Tibial artery (tissue), 4 donors: ENCODE results near the gene IFNLR1.

Experiments
- DNase-seq, 2 donors: peaks; one replicate each; pipeline ENCODE4 v3.0.0-alpha.2; 2019
- H3K27ac ChIP-seq, 2 donors: fragments of 200-600 bp; sonication (generic) in 1 of 2; 1 replicate in 1 of 2; 2 replicates in 1 of 2; pipeline ENCODE4 v1.5.1; 2018 to 2019; ENCODE audit warnings: mild to moderate bottlenecking in 1 of 2
- H3K27me3 ChIP-seq, 2 donors: fragments of 200-600 bp; sonication (generic) in 1 of 2; one replicate each; pipeline versions ENCODE4 v1.5.1 to v1.6.0; 2016 to 2019
- H3K36me3 ChIP-seq, 3 donors: fragments of 200-600 bp; sonication (generic) in 2 of 3; one replicate each; pipeline ENCODE4 v1.5.1; 2016 to 2019; ENCODE audit warnings: mild to moderate bottlenecking in 2 of 3
- H3K4me1 ChIP-seq, 4 donors: fragments of 200-600 bp; sonication (generic) in 2 of 4; 1 replicate in 3 of 4; 2 replicates in 1 of 4; pipeline ENCODE4 v1.5.1; 2016 to 2019
- H3K4me3 ChIP-seq, 2 donors: fragments of 200-600 bp; sonication (generic) in 1 of 2; 1 replicate in 1 of 2; 2 replicates in 1 of 2; pipeline ENCODE4 v1.5.1; 2018 to 2019; ENCODE audit warnings: mild to moderate bottlenecking in 2 of 2
- H3K9me3 ChIP-seq, 3 donors: fragments of 200-600 bp; sonication (generic) in 1 of 3; one replicate each; pipeline ENCODE4 v1.5.1; 2016 to 2019
- intact Hi-C: fragments of 100-400 bp; cut with DNase I; formaldehyde crosslinking; loops from one replicate; pipeline ENCODE4 v1.15.0; 2023; ENCODE audit warnings: low total_unique reads
- TF ChIP-seq, protein P1 (sequence below), 2 experiments: fragments of 200-600 bp in 1 of 2; fragments of 450-650 bp in 1 of 2; IDR thresholded peaks; one replicate each; pipeline ENCODE4 v1.5.1; 2017 to 2019; ENCODE audit warnings: antibody characterized with exemption in 2 of 2, mild to moderate bottlenecking in 1 of 2, moderate library complexity in 1 of 2

Gene IFNLR1

DNA sequence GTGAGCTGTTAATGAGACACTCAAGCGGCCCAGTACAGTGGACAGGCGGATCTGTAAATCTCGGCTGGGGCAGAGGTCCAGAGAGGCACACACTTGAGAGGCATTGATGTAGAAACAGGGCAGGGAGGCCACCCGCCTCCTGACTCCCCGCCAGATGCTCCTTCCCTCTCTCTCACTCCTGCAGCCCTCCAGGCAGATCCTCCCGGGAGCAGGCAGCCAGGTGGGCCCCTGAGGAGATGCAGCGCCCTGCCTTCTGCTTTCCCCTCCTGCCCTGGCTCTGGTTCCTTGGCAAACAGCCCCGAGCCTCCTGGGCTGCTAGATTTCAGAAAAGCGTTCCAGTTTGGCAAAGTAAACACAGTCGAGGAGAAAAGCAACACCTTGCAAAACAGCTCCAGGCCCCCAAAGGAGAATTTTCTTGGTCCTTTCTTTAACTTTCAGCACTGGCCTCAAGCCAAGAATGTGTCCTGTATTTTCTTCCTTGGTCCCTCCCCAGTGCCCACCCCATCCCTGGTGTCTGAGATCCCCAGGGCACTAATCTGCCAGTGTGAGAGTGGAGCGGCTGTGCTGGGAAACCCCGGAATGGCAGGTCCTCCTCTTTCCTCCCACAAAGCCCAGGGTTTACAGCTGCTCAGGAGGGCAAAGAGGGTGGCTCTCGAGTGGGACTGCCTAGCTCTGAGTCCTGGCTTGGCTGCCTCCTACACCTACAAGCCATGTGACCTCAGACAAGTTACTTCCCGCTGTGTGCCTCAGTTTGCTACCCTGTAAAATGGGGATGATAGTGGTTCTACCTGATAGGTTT is 29.4 kb upstream of the IFNLR1 start:
- Histone ChIP-seq H3K36me3 (no peaks in the 10 kb centered on the region), H3K27ac (no peak overlapping the region), H3K4me3 (no peak overlapping the region), H3K4me1 (peaks cover 0 to 8% (median 0%) of the 10 kb centered on the region in 4 donors), H3K9me3 (no peaks in the 10 kb centered on the region), H3K27me3 (peaks cover 0 to 61% of the 10 kb centered on the region in 2 donors)
- intact Hi-C loops, result loop anchor here (10.0 kb wide), 1 partner anchor 408 kb away; no protein-coding TSS in a partner anchor
- no peak for DNase-seq
- TF ChIP-seq, protein P1, sequence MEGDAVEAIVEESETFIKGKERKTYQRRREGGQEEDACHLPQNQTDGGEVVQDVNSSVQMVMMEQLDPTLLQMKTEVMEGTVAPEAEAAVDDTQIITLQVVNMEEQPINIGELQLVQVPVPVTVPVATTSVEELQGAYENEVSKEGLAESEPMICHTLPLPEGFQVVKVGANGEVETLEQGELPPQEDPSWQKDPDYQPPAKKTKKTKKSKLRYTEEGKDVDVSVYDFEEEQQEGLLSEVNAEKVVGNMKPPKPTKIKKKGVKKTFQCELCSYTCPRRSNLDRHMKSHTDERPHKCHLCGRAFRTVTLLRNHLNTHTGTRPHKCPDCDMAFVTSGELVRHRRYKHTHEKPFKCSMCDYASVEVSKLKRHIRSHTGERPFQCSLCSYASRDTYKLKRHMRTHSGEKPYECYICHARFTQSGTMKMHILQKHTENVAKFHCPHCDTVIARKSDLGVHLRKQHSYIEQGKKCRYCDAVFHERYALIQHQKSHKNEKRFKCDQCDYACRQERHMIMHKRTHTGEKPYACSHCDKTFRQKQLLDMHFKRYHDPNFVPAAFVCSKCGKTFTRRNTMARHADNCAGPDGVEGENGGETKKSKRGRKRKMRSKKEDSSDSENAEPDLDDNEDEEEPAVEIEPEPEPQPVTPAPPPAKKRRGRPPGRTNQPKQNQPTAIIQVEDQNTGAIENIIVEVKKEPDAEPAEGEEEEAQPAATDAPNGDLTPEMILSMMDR (IDR thresholded peaks at IDR 0.05), result no peak

DNA sequence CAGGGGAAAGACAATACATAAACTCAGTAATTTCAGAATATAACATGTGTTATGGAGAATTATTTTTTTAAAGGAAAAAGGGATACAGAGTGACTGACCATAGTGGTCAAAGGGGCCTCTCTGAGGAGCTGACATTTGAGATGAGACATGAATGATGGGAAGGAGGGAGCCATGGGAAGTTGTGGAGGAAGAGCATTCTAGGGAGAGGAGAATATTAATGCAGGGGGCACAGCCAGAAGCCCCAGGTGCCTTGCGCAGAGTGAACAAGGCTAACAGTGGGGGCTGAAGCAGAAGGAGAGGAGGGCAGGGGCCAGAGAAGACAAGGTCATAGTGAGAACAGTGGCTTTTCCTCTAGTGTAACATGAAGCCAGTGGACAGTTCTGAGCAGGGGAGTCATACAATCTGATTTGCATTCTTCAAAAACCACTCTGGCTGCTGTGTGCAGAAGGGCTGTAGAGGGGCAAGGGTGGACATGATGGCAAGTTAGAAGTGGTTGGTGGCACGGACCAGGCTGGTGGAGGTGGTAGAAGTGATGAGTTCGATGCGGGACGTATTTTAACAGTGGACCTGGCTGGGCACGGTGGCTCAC is 28.2 kb upstream of the IFNLR1 start:
- H3K27ac ChIP-seq, result no peak overlapping the region
- peaks cover 0 to 8% (median 0%) of the 10 kb centered on the region in 4 donors for H3K4me1 ChIP-seq
- peaks cover 0 to 51% of the 10 kb centered on the region in 2 donors for H3K27me3 ChIP-seq
- no peaks in the 10 kb centered on the region for H3K36me3 ChIP-seq
- no peak for DNase-seq
- H3K9me3 ChIP-seq, result no peaks in the 10 kb centered on the region
- TF ChIP-seq, protein P1 (IDR thresholded peaks at IDR 0.05), result no peak
- H3K4me3 ChIP-seq, result no peak overlapping the region
- intact Hi-C loops, result loop anchor here (10.0 kb wide), 1 partner anchor 409 kb away; no protein-coding TSS in a partner anchor

DNA sequence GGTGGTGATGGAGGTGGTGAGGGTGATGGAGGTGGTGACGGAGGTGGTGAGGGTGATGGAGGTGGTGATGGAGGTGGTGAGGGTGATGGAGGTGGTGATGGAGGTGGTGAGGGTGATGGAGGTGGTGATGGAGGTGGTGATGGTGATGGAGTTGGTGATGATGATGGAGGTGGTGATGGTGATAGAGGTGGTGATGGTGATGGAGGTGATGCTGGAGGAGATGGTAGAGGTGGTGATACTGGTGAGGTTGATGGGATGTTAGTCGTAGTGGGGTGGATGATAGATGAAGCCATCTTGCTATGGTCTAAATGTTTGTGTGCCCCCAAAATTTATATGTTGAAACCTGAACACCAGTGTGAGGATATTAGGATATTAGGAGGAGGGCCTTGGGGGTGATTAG is 25.3 kb upstream of the IFNLR1 start:
- intact Hi-C loops, result loop anchor here (10.0 kb wide), 1 partner anchor 412 kb away; no protein-coding TSS in a partner anchor
- H3K4me3 ChIP-seq, result no peak overlapping the region
- peaks cover 0 to 29% of the 10 kb centered on the region in 2 donors for H3K27me3 ChIP-seq
- peaks cover 0 to 8% (median 0%) of the 10 kb centered on the region in 4 donors for H3K4me1 ChIP-seq
- H3K36me3 ChIP-seq, result no peaks in the 10 kb centered on the region
- TF ChIP-seq, protein P1 (IDR thresholded peaks at IDR 0.05), result no peak
- H3K9me3 ChIP-seq, result no peaks in the 10 kb centered on the region
- H3K27ac ChIP-seq, result no peak overlapping the region
- no peak for DNase-seq

DNA sequence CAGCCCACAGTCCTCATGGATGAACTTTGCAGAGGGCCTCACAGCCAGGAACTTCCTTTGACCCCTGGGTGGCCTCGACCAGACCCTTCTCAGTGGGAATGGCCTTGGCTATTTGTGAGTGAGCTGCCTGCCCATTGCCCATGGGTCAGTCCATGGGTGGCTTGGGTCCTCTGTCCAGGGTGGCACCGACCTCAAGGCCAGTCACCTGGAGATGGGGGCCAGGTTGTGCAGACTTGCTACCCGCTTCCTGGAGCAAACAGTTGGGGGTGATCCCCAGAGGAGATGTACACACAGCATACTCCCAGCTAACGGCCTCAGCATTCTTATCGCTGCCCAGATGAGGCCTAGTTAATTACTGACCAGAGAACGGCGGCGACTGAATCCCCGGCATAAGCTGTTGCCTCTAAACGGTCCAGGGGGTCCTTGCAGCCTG is 23.1 kb upstream of the IFNLR1 start:
- intact Hi-C loops, result loop anchor here (10.0 kb wide), 1 partner anchor 415 kb away; no protein-coding TSS in a partner anchor
- no peak overlapping the region for H3K27ac ChIP-seq
- no peak overlapping the region for H3K4me3 ChIP-seq
- DNase-seq, result no peak
- H3K27me3 ChIP-seq, result peaks cover 0 to 24% of the 10 kb centered on the region in 2 donors
- no peaks in the 10 kb centered on the region for H3K36me3 ChIP-seq
- peaks cover 0 to 6% (median 0%) of the 10 kb centered on the region in 4 donors for H3K4me1 ChIP-seq
- H3K9me3 ChIP-seq, result no peaks in the 10 kb centered on the region
- TF ChIP-seq, protein P1 (IDR thresholded peaks at IDR 0.05), result no peak

DNA sequence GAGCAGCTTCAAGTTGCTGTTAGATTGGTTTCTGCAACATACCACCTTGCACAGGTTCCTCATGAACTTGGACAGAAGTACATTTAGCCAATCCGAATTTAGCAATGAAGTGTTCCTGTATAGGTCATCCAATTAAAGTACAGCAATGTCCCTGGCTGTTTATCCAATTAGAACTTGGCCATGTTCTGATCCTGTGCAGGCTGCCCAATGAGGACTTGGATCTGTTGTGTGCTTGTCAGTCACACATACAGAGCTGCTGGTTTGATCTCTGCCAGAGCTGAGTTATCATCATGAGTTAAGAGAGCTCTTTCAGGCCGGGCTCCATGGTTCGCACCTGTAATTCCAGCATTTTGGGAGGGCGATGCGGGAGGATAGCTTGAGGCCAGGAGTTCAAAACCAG is 22.0 kb upstream of the IFNLR1 start:
- intact Hi-C loops, result no loop called here
- TF ChIP-seq, protein P1 (IDR thresholded peaks at IDR 0.05), result no peak
- no peak for DNase-seq
- no peaks in the 10 kb centered on the region for H3K36me3 ChIP-seq
- H3K9me3 ChIP-seq, result no peaks in the 10 kb centered on the region
- H3K4me1 ChIP-seq, result peaks cover 0 to 6% (median 0%) of the 10 kb centered on the region in 4 donors
- peaks cover 0 to 24% of the 10 kb centered on the region in 2 donors for H3K27me3 ChIP-seq
- no peak overlapping the region for H3K4me3 ChIP-seq
- no peak overlapping the region for H3K27ac ChIP-seq
